GM23338 (cell line): ENCODE measurements around the gene CFAP53. TPM values are rescaled to one million over a fixed set of nuclear protein-coding genes. Genes with fewer than 3 reads are reported as not detected.
A peak's percentile ranks its signal among the peaks of the same experiment; 100 is the strongest.

Experiments
- ATAC-seq: fragments of 200-7000 bp; cut with Tn5 transposase; 3 replicates; pipeline ENCODE4 v1.9.1; 2020
- DNase-seq: peaks from one replicate; pipeline ENCODE4 v3.0.0-alpha.2; 2015; ENCODE audit warnings: low spot score
- H2AFZ ChIP-seq: fragments of 200-600 bp; sonication (generic); 2 replicates; pipeline ENCODE4 v1.8.0; 2016; ENCODE audit warnings: antibody characterized with exemption, mild to moderate bottlenecking, moderate library complexity
- H3F3A ChIP-seq: fragments of 200-600 bp; sonication (generic); replicated peaks from 2 replicates; pipeline ENCODE4 v1.8.0; 2017; ENCODE audit warnings: antibody characterized with exemption, mixed run types, low read depth
- H3K27ac ChIP-seq: fragments of 200-600 bp; sonication (generic); 2 replicates; pipeline ENCODE4 v1.6.1; 2016; ENCODE audit warnings: low read depth
- H3K27me3 ChIP-seq: fragments of 200-600 bp; sonication (generic); 2 replicates; pipeline ENCODE4 v1.8.0; 2016; ENCODE audit warnings: mild to moderate bottlenecking, mixed run types, moderate library complexity; ENCODE audit not compliant: insufficient read depth
- H3K36me3 ChIP-seq: fragments of 200-600 bp; sonication (generic); 2 replicates; pipeline ENCODE4 v1.8.0; 2016; ENCODE audit warnings: mild to moderate bottlenecking; ENCODE audit not compliant: insufficient read depth
- H3K4me1 ChIP-seq: fragments of 200-600 bp; sonication (generic); 2 replicates; pipeline ENCODE4 v1.8.0; 2016; ENCODE audit warnings: mild to moderate bottlenecking, moderate library complexity; ENCODE audit not compliant: insufficient read depth
- H3K4me2 ChIP-seq: fragments of 200-600 bp; sonication (generic); 2 replicates; pipeline ENCODE4 v1.7.1; 2017; ENCODE audit warnings: mixed run types
- H3K4me3 ChIP-seq: fragments of 200-600 bp; sonication (generic); 2 replicates; pipeline ENCODE4 v1.6.1; 2016; ENCODE audit warnings: mixed run types
- H3K79me2 ChIP-seq: fragments of 200-600 bp; sonication (generic); replicated peaks from 2 replicates; pipeline ENCODE4 v1.8.0; 2017; ENCODE audit warnings: mild to moderate bottlenecking; ENCODE audit not compliant: insufficient read depth
- H3K9me2 ChIP-seq: fragments of 200-600 bp; sonication (generic); 2 replicates; pipeline ENCODE4 v1.8.0; 2017; ENCODE audit not compliant: insufficient read depth
- H4K20me1 ChIP-seq: fragments of 200-600 bp; sonication (generic); replicated peaks from 2 replicates; pipeline ENCODE4 v1.8.0; 2017; ENCODE audit warnings: mild to moderate bottlenecking; ENCODE audit not compliant: insufficient read depth
- H3K27ac Mint-ChIP-seq: 2 replicates; pipeline ENCODE4 v1.8.0; 2020; ENCODE audit warnings: inconsistent platforms, mild to moderate bottlenecking, moderate library complexity, mixed read lengths
- H3K27me3 Mint-ChIP-seq: 3 replicates; pipeline ENCODE4 v1.8.0; 2022; ENCODE audit warnings: low read depth, mild to moderate bottlenecking, moderate library complexity, mixed read lengths, inconsistent platforms; ENCODE audit not compliant: insufficient read depth, poor library complexity
- H3K36me3 Mint-ChIP-seq: 3 replicates; pipeline ENCODE4 v1.8.0; 2021; ENCODE audit warnings: low read depth, mild to moderate bottlenecking, inconsistent platforms, moderate library complexity, mixed read lengths
- H3K4me1 Mint-ChIP-seq: 3 replicates; pipeline ENCODE4 v1.8.0; 2020; ENCODE audit warnings: mild to moderate bottlenecking, inconsistent platforms, mixed read lengths
- H3K4me3 Mint-ChIP-seq: 3 replicates; pipeline ENCODE4 v1.8.0; 2021; ENCODE audit warnings: moderate library complexity, mild to moderate bottlenecking, inconsistent platforms, mixed read lengths
- H3K9me3 Mint-ChIP-seq: 3 replicates; pipeline ENCODE4 v1.8.0; 2020; ENCODE audit warnings: moderate library complexity, mild to moderate bottlenecking, inconsistent platforms, mixed read lengths
- CREB1 ChIP-seq: fragments of 250-450 bp; sonication (Bioruptor Pico); IDR thresholded peaks from 2 replicates; pipeline ENCODE4 v1.5.0; 2020; ENCODE audit warnings: low read depth, mild to moderate bottlenecking, moderate library complexity
- EZH2 ChIP-seq: fragments of 200-600 bp; sonication (generic); IDR thresholded peaks from one replicate; pipeline ENCODE4 v1.8.0; 2017; ENCODE audit warnings: antibody characterized with exemption, mild to moderate bottlenecking, low read depth; ENCODE audit not compliant: unreplicated experiment
- EZH2phosphoT487 ChIP-seq: fragments of 200-600 bp; sonication (generic); IDR thresholded peaks from one replicate; pipeline ENCODE4 v1.8.1; 2018; ENCODE audit warnings: antibody characterized with exemption; ENCODE audit not compliant: unreplicated experiment
- NANOG ChIP-seq: IDR thresholded peaks from 2 replicates; pipeline ENCODE4 v1.6.1; 2016; ENCODE audit warnings: antibody characterized with exemption, borderline replicate concordance
- POLR2AphosphoS5 ChIP-seq: IDR thresholded peaks from 2 replicates; pipeline ENCODE4 v1.6.1; 2016; ENCODE audit warnings: antibody characterized with exemption, low read depth
- REST ChIP-seq: IDR thresholded peaks from one replicate; pipeline ENCODE4 v1.6.1; 2018; ENCODE audit warnings: antibody characterized with exemption; ENCODE audit not compliant: unreplicated experiment
- STAT1 ChIP-seq: IDR thresholded peaks from one replicate; pipeline ENCODE4 v1.6.1; 2016; ENCODE audit warnings: antibody characterized with exemption; ENCODE audit not compliant: unreplicated experiment
- ZNF331 ChIP-seq: fragments of 250-450 bp; sonication (Bioruptor Pico); IDR thresholded peaks from 2 replicates; pipeline ENCODE4 v1.5.0; 2020; ENCODE audit warnings: low read depth, mild to moderate bottlenecking, moderate library complexity
- polyA plus RNA-seq: library from polyadenylated mRNA; unstranded; fragments of >200 nt; fragmentation: Nextera tagmentation; extraction: Ambion mirVana; gene quantifications from 2 replicates; pipeline ENCODE4 v1.2.1, GENCODE V29; 2016
- total RNA-seq: library from RNA; depleted of rRNA; stranded (reverse); fragments of >200 nt; shearing (Covaris generic); gene quantifications from 2 replicates; pipeline ENCODE4 v1.2.3, GENCODE V29; 2014
- TF ChIP-seq, protein P1 (sequence below), 2 experiments: fragments of 200-600 bp in 1 of 2; sonication (generic) in 1 of 2; conservative IDR thresholded peaks; 2 replicates each; pipeline versions ENCODE4 v1.5.1 to v1.6.1; 2016 to 2017; ENCODE audit warnings: antibody characterized with exemption in 2 of 2, low read depth in 2 of 2, mild to moderate bottlenecking in 2 of 2, moderate library complexity in 1 of 2
- TF ChIP-seq, protein P2 (sequence below): IDR thresholded peaks from 2 replicates; pipeline ENCODE4 v1.6.1; 2016; ENCODE audit warnings: antibody characterized with exemption

The CFAP53 gene
- total and polyA plus RNA-seq, 2 experiments from 2014 or later, result 0.71 TPM; not detected in 1

DNA sequence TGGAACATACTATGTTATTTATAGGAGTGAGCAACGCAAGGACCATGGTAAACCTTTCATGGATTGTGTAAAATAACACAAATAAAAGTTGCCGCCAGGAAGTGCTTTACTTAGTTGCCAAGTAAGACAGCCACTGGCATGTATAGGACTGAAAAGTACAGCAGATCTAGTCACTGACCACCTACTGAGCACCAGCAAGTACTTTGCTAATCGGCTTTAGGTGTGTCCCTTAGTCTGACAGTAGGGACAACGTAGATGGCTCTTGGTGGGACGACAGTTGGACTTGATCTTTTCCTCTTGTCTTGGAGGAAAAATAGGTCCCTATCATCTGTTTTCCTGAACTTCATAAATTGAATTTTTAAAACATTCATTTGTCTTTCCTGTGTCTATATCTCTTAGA lies 34.8 kb upstream of the CFAP53 start:
- Histone ChIP-seq H3K79me2 (no peaks in the 10 kb centered on the region), H3K4me3 (no peak overlapping the region), H3K4me1 (no peaks in the 10 kb centered on the region), H3K9me2 (no peaks in the 10 kb centered on the region), H3K27me3 (peaks cover 57% of the 10 kb centered on the region), H3F3A (no peaks in the 10 kb centered on the region), H3K4me2 (no peak overlapping the region), H3K36me3 (no peaks in the 10 kb centered on the region), H4K20me1 (no peaks in the 10 kb centered on the region), H2AFZ (no peak overlapping the region), H3K27ac (no peak overlapping the region)
- H3K4me3 Mint-ChIP-seq, result no peak overlapping the region
- H3K27ac Mint-ChIP-seq, result no peak overlapping the region
- 0 out of 3 replicates have a peak, but pooled peaks cover 2% of the 10 kb centered on the region for H3K4me1 Mint-ChIP-seq
- 0 out of 3 replicates have a peak, but pooled peaks cover 4% of the 10 kb centered on the region for H3K9me3 Mint-ChIP-seq
- H3K36me3 Mint-ChIP-seq, result no peaks in the 10 kb centered on the region
- DNase-seq, result no peak
- peaks cover 14% of the 10 kb centered on the region for H3K27me3 Mint-ChIP-seq
- no peak for TF ChIP-seq STAT1
- no peak for TF ChIP-seq NANOG
- no peak for TF ChIP-seq EZH2
- TF ChIP-seq, protein P1, sequence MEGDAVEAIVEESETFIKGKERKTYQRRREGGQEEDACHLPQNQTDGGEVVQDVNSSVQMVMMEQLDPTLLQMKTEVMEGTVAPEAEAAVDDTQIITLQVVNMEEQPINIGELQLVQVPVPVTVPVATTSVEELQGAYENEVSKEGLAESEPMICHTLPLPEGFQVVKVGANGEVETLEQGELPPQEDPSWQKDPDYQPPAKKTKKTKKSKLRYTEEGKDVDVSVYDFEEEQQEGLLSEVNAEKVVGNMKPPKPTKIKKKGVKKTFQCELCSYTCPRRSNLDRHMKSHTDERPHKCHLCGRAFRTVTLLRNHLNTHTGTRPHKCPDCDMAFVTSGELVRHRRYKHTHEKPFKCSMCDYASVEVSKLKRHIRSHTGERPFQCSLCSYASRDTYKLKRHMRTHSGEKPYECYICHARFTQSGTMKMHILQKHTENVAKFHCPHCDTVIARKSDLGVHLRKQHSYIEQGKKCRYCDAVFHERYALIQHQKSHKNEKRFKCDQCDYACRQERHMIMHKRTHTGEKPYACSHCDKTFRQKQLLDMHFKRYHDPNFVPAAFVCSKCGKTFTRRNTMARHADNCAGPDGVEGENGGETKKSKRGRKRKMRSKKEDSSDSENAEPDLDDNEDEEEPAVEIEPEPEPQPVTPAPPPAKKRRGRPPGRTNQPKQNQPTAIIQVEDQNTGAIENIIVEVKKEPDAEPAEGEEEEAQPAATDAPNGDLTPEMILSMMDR (conservative IDR thresholded peaks at IDR 0.05; ENCODE audit: low read depth in 2 of 2), result no peak
- no peak for TF ChIP-seq CREB1 (CRISPR knock-in tag)
- no peak for TF ChIP-seq ZNF331
- ATAC-seq, result no peak

DNA sequence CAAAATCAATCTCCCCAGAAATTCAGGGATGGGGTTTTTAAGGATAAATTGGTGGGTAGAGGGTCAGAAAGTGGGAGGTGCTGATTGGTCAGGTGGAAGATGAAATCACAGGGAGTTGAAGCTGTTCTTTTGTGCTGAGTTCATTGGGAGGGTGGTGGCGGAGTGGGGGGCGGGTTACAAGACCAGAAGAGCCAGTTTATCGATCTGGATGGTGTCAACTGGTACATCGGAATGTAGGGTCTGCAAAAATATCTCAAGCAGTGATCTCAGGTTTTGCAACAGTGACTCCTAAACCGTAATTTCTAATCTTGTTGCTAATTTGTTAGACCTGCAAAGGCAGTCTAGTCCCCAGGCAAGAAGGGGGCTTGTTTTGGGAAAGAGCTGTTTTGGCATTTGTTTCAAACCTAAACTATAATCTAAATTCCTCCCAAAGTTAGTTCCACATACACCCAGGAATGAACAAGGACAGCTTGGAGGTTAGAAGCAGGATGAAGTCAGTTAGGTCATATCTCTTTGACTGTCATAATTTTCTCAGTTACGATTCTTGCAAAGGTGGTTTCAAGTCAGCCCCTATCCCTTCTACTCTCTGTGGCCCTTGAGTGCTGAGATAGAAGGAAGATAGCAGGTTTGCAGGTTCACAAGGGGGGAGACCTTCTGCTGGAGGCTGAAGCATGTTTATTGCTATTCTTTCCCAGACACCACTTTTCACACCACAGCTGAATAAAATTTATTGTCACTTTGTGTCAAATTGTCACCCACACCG lies 33.5 kb upstream of the CFAP53 start:
- DNase-seq, result no peak
- Mint-ChIP-seq H3K36me3 (no peaks in the 10 kb centered on the region), H3K9me3 (no peaks in the 10 kb centered on the region), H3K4me3 (no peak overlapping the region), H3K27ac (no peak overlapping the region), H3K27me3 (peaks cover 14% of the 10 kb centered on the region), H3K4me1 (0 out of 3 replicates have a peak, but pooled peaks cover 2% of the 10 kb centered on the region)
- Histone ChIP-seq H3K4me2 (no peak overlapping the region), H3K27ac (no peak overlapping the region), H3K79me2 (no peaks in the 10 kb centered on the region), H3K36me3 (no peaks in the 10 kb centered on the region), H3K27me3 (peaks cover 48% of the 10 kb centered on the region), H4K20me1 (no peaks in the 10 kb centered on the region), H2AFZ (no peak overlapping the region; the same call in 1 of the 2 replicates), H3K4me3 (peak overlapping the region; percentile 60; the same call in 1 of the 2 replicates), H3K9me2 (no peaks in the 10 kb centered on the region), H3F3A (no peaks in the 10 kb centered on the region), H3K4me1 (no peaks in the 10 kb centered on the region)
- no peak for ATAC-seq
- TF ChIP-seq, protein P2, sequence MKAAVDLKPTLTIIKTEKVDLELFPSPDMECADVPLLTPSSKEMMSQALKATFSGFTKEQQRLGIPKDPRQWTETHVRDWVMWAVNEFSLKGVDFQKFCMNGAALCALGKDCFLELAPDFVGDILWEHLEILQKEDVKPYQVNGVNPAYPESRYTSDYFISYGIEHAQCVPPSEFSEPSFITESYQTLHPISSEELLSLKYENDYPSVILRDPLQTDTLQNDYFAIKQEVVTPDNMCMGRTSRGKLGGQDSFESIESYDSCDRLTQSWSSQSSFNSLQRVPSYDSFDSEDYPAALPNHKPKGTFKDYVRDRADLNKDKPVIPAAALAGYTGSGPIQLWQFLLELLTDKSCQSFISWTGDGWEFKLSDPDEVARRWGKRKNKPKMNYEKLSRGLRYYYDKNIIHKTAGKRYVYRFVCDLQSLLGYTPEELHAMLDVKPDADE, result no peak
- TF ChIP-seq CREB1 (CRISPR knock-in tag) (no peak), POLR2AphosphoS5 (no peak), EZH2phosphoT487 (no peak), ZNF331 (no peak), REST (no peak)
- TF ChIP-seq, protein P1 (conservative IDR thresholded peaks at IDR 0.05; ENCODE audit: low read depth in 2 of 2), result no peak
